HG03354 (cell line): ENCODE measurements around the gene CIBAR2.

Experiments used
- ATAC-seq: cut with Tn5 transposase; IDR thresholded peaks from one replicate; pipeline ENCODE4 v1.9.1; 2021; ENCODE audit warnings: mild to moderate bottlenecking; ENCODE audit not compliant: unreplicated experiment, poor library complexity, severe bottlenecking

CIBAR2 gene

DNA sequence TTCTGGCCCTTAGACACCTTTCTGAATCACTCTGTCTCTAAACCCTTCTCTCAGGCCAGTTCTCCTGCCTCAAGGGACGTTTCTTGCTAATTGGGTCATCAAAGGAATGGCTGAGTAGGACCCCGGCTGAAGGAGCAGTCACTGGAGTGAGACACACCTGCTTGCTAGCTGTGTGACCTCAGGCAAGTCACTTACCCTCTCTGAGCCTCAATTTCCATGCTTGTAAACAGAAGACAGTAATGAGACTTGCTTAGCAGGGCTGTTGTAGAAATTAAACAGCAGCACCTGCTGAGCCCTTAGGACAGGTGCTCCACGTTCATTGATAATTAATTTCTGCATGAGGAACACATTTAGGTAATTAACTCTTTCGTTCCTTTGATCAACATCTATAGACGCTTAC, 6.8 kb downstream of the CIBAR2 start:
- ATAC-seq = no peak

DNA sequence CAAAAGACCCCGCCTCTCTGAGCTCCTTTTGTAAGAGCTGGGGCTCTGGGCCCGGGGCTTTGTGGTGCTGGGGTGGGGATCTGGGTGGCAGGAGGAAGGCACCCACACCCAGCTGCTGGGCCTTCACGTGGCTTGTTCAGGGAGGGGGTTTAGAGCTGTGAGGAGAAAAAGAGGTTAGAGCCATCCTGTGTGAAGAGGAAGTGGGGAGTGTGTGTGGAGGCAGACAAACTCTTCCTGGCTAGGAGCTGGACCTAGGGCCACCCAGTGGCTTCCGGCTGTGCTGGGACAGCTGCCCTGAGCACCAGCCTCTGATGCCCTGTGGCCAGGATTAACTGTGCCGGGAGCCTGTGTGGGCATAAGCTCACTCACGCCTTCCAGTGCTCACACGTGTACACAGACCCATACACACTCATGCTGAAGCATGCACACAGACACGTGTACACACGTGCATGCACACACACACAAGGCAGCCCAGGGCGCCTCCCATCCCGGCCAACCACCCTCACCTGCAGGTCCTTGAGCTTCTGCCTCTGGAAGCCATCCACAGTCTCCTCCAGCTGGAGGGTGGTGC, 7.4 kb downstream of the CIBAR2 start:
- no peak for ATAC-seq

DNA sequence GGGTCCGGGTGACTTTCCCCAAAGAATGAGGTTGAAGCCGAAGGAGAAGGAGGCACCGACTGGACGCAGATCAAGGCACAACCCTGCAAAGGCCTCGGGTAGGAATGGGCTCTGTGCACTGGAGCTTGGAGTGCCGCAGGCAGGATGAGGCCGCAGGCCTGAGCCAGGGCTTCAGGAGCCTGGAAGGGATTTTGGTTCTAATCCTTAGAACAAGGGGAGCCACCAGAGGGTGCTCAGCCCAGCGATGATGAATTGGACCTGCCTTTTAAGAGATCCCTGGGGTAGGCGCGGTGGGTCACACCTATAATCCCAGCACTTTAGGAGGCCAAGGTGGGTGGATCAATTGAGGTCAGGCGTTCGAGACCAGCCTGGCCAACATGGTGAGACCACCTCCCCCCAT, 8.1 kb downstream of the CIBAR2 start:
- no peak for ATAC-seq

DNA sequence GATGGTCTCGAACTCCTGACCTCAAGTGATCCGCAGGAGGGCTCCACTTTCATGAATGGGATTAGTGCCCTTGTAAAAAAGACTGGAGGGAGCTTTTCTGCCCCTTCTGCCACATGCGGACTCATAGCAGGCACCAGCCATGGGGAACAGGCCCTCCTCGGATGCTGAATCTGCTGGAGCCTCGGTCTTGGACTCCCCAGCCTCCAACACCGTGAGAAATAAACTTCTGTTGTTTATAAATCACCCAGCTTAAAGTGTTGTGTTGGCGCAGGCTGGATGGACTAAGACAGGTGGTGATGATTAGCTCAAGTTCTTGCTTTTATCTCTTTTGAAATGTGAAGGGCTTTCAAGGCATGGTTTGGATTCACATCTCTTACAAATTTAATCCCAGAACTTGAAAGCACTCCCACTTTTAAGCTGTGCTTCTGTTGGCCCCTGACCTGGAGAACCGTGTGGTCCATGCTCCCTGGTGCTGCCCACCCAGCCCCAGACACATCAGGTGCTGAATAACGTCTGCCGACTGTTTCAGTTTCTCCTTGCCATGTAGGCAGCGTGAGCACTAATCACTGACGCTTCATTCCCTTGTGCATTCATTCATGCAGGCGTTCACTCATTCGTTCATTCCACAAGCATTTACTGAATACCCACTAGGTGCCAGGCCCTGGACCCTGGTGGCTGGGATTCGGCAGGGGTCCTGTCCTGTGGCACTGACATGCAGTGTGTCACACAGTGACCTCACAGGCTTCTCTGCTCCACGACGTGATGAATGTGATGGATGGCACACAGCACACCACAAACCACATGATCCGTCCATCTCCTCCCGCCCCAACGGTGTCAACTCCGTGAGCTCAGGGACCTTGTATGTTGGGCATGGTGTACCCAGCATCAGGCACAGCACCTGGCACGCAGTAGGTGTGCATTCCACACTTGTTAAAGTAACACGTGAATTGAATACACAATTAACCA, 8.9 kb downstream of the CIBAR2 start:
- no peak for ATAC-seq

DNA sequence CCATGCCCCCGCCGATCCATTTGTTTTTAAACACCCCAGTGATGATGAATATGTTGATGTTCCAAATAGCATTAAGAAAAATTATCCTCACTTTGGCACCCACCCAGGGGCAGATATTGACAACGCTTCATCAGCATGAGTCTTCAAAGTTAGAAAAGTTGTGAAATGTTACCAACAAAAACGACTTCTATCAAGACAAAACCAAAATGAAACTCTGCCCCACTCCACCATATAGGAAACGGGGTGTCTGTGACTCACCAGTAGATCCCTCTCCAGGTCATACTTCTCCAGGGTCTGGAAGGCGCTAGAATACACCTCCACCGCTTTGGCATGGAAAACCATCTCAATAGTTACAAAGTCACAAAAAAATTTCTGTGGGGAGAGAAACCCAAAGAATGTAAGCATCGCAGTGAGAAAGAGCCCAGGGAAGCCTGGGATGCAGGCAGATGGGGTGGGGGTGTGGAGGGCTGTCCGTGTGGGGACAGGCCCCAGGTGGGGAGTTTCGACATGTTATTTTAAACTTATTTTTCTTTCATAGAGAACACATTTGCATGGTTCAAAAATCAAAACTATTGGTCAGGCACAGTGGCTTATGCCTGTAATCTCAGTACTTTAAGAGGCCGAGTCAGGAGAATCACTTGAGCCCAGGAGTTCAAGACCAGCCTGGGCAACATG, 10.2 kb downstream of the CIBAR2 start:
- no peak for ATAC-seq

GRCh38 chr16:85100265-85100664, 12.0 kb downstream of the CIBAR2 start:
- no peak for ATAC-seq

DNA sequence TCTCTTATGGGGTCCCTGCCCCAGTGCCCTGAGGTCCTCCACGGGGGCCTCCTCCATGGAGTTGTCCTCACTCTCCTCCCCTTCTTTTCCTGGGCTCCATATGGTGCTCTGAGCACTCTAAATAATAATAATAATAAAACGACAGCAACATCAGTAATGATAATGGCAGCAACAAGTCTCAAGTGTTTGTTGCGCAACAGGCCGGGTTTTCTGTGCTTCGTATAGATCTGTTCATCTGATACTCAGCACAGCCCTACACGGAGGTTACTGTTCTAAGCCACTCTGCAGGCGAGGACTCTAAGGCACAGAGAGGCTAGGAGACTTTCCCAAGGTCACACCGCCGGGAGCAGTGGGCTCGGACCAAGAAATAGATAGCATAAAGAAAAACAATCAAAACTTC, 13.7 kb downstream of the CIBAR2 start:
- no peak for ATAC-seq

DNA sequence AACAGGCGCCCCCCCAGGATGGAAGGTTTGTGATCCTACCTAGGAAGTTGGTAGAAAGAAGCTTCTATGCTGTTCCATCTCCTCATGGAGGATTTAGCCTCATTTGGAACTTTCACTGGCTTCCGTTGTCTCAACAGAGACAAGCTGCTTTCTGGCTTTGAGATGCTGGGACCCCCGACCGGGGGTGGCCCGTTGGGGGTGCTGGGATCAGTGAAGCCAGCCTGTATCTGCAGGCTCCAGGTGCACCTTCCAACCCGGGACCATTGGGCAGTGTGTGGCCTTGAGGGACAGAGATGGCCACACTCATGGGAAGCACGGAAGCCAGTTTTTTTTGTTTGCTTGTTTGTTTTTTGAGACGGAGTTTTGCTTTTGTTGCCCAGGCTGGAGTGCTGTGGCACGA, 15.4 kb downstream of the CIBAR2 start:
- ATAC-seq = no peak

- ATAC-seq = no peak
Observed at GRCh38 chr16:85094812-85095211, 17.5 kb downstream of the CIBAR2 start.

DNA sequence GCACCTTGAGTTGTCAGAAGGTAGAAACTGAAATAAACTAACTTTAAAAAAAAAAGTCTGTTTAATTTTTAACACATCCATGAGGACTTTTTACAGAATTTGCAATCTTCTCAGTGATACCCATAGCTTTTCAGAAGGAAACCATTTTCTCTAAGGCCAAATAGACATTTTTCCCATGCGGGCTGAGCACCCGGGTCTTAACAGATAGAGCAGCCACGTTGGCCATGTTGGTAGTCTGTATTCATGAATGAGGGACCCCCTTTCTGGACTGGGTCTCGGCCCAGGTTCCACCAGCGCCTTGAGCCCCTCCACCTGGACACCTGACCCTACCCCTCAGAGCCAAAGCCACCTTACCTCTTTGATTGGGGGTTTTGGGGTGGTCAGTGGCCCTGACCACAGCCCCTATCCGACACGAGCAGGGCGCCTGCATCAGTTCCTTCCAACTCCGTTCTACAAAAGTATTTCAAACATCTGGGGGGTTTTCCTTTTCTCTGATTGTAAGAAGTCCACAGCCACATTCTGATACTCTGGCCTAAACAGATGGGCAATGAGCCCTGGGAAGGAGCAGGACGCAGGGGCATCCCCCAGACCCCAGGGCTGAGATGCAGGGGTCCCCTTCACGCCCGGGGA, 18.0 kb downstream of the CIBAR2 start:
- ATAC-seq = no peak

GRCh38 chr16:85093705-85094104, 18.6 kb downstream of the CIBAR2 start:
- no peak for ATAC-seq

DNA sequence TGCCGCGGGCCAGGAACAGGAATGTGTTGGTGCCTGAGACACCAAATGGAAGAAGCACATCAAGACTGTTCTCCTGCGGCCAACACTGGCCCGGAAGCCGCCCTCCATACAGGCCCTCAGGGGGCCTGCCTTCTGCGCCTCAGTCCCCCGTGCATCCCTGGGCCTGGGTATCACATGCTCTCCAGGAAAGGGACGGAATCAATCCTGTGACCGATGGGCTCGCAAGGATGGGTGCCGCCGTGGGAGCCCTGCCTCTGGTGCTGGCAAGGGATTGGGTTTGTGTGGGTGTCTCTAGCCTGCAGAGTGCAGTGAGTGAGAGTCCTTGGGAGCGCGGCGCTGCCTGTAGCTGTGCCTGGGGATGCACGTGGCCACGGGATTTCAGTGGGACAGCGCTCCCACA, 19.4 kb downstream of the CIBAR2 start:
- ATAC-seq = no peak

GRCh38 chr16:85092309-85092708, 20.0 kb downstream of the CIBAR2 start:
- ATAC-seq = no peak

DNA sequence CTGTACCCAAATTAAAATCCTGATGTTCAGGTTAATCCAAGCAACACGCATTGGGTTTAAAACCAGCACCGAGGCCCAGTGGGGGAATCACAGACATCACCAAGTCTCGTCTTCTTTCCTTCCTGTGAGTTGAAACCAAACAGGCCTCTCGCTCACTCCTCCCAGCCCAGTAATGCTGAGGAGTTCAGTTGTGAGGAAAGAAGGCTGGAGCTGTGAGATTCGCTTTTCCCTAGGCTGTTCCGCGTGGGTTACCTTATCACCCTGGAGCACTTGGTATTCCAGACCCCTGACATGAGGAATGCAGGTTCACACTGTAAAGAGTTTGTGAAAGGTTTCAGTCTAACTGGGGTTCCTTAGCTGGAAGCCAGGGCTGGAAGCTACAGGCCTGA, 20.8 kb downstream of the CIBAR2 start:
- ATAC-seq = no peak

- ATAC-seq = no peak
Observed at GRCh38 chr16:85090873-85091521, 21.3 kb downstream of the CIBAR2 start.

- no peak for ATAC-seq
Observed at GRCh38 chr16:85090181-85090580, 22.1 kb downstream of the CIBAR2 start.

GRCh38 chr16:85089525-85089924, 22.7 kb downstream of the CIBAR2 start:
- no peak for ATAC-seq

DNA sequence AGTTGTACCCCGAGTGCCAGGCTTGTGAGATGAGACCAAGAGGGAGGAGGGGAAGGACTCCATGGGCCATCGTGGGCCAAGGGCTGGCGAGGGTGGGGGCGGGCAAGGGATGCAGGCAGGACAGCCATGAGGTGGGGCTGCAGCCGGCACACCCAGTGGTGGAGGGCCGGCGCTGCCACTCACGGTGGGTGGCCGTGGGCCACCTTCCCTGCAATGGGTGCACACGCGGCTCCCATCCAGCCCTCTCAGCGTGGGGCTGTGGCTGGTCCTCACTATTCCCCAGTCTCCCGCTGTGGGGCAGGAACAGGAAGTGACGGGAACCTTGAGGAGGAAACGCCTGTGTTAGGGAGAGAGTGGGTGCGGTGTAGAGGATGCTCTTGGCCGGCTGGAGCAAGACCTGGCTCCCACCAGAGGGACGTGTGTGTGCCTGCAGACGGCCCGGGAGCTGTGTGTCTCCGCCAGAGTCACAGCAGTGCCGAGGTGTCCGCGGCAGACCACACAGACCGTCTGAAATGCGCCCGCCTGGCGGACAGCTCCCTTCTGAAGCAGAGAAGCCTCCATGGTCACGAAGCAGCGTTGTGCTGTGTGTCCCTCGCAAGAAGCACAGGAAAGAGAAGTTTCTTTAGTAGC, 23.6 kb downstream of the CIBAR2 start:
- no peak for ATAC-seq

- ATAC-seq = no peak
Observed at GRCh38 chr16:85087899-85088569, 24.2 kb downstream of the CIBAR2 start.
